HCT116 (cell line): ENCODE measurements around the gene PRDM12. TPM values are rescaled to one million over a fixed set of nuclear protein-coding genes. Genes with fewer than 3 reads are reported as not detected.

Experiments used
- ATAC-seq: fragments of 200-7000 bp; cut with Tn5 transposase; 2 replicates; pipeline ENCODE4 v1.9.1; 2020; ENCODE audit warnings: mild to moderate bottlenecking, moderate library complexity
- BruUV-seq: library from RNA; stranded (reverse); fragments of 400-500 nt; replicated peaks from 2 replicates; lab custom pipeline; 2021; lab: Mats Ljungman, UMichigan
- CTCF ChIA-PET: fragments of 300-600 bp; sonication (Branson Sonifier 250); formaldehyde crosslinking; loops from one replicate; lab custom pipeline; 2021; ENCODE audit warnings: antibody characterized with exemption; lab: Charles Lee
- POLR2A ChIA-PET: fragments of 300-600, 350-600 bp; sonication (Branson Sonifier 250); formaldehyde crosslinking; loops from one replicate; lab custom pipeline; 2021; ENCODE audit warnings: antibody characterized with exemption; lab: Charles Lee
- RAD21 ChIA-PET, 2 experiments: fragments of 300-600 bp; sonication (Branson Sonifier 250); formaldehyde crosslinking; loops; one replicate each; lab custom pipeline; 2023; ENCODE audit warnings: low total read pairs in 2 of 2; ENCODE audit not compliant: uncharacterized antibody in 2 of 2, unreplicated experiment in 2 of 2, low non-redundant PET in 1 of 2; lab: Charles Lee
- DNase-seq: peaks from one replicate; pipeline ENCODE4 v3.0.0-alpha.2; 2010; ENCODE audit warnings: low read depth, low spot score
- H2AFZ ChIP-seq: fragments of 200-600 bp; shearing (Covaris generic), sonication (generic); 2 replicates; pipeline ENCODE4 v1.6.1; 2017; ENCODE audit warnings: low read depth, mixed run types, mixed read lengths, antibody characterized with exemption, low read length; ENCODE audit not compliant: poor library complexity, severe bottlenecking
- H3K27ac ChIP-seq: 2 replicates; pipeline ENCODE4 v1.5.1; 2012; ENCODE audit warnings: low read depth, low read length
- H3K27me3 ChIP-seq: fragments of 200-600 bp; sonication (generic); 2 replicates; pipeline ENCODE4 v1.6.1; 2016; ENCODE audit warnings: mixed run types, low read length, mixed read lengths; ENCODE audit not compliant: insufficient read depth
- H3K36me3 ChIP-seq, 2 experiments: fragments of 200-500 bp in 1 of 2; fragments of 200-600 bp in 1 of 2; sonication (Bioruptor generic) in 1 of 2; sonication (generic) in 1 of 2; 2 replicates each; pipeline versions ENCODE4 v1.5.1 to v1.6.1; 2014 to 2016; ENCODE audit warnings: low read length in 2 of 2, inconsistent platforms in 1 of 2, mixed read lengths in 1 of 2, mixed run types in 1 of 2; ENCODE audit not compliant: insufficient read depth in 2 of 2, control insufficient read depth in 1 of 2
- H3K4me1 ChIP-seq, 2 experiments: fragments of 200-600 bp in 1 of 2; sonication (generic) in 1 of 2; 2 replicates each; pipeline versions ENCODE4 v1.5.1 to v1.6.1; 2012 to 2017; ENCODE audit warnings: low read length in 2 of 2, inconsistent platforms in 1 of 2, mild to moderate bottlenecking in 1 of 2, mixed read lengths in 1 of 2, mixed run types in 1 of 2, moderate library complexity in 1 of 2; ENCODE audit not compliant: insufficient read depth in 2 of 2, control insufficient read depth in 1 of 2
- H3K4me2 ChIP-seq: fragments of 200-600 bp; sonication (generic); 2 replicates; pipeline ENCODE4 v1.6.1; 2017; ENCODE audit warnings: mixed run types, low read length, mixed read lengths
- H3K4me3 ChIP-seq, 2 experiments: fragments of 200-600 bp in 1 of 2; sonication (generic) in 1 of 2; replicated peaks in 1 of 2; 2 replicates each; pipeline ENCODE4 v1.5.1; 2011 to 2016; ENCODE audit warnings: low read length in 2 of 2, control low read depth in 1 of 2, low read depth in 1 of 2, mild to moderate bottlenecking in 1 of 2, mixed read lengths in 1 of 2, mixed run types in 1 of 2
- H3K79me2 ChIP-seq: fragments of 200-600 bp; sonication (generic); 2 replicates; pipeline ENCODE4 v1.6.1; 2017; ENCODE audit warnings: mild to moderate bottlenecking, mixed run types, low read length, moderate library complexity, mixed read lengths; ENCODE audit not compliant: insufficient read depth
- H3K9ac ChIP-seq: fragments of 200-600 bp; sonication (generic); 2 replicates; pipeline ENCODE4 v1.6.1; 2016; ENCODE audit warnings: low read length, mixed read lengths
- H3K9me2 ChIP-seq: fragments of 200-600 bp; sonication (generic), shearing (Covaris generic); 2 replicates; pipeline ENCODE4 v1.6.1; 2017; ENCODE audit warnings: mixed run types, mild to moderate bottlenecking, moderate library complexity; ENCODE audit not compliant: insufficient read depth
- H3K9me3 ChIP-seq, 2 experiments: fragments of 200-500 bp in 1 of 2; fragments of 200-600 bp in 1 of 2; sonication (Bioruptor generic) in 1 of 2; sonication (generic) in 1 of 2; 2 replicates each; pipeline ENCODE4 v1.6.1; 2014 to 2017; ENCODE audit warnings: low read length in 2 of 2, mixed read lengths in 2 of 2, inconsistent platforms in 1 of 2, low read depth in 1 of 2, mild to moderate bottlenecking in 1 of 2, mixed run types in 1 of 2, moderate library complexity in 1 of 2; ENCODE audit not compliant: control insufficient read depth in 1 of 2, insufficient read depth in 1 of 2
- H4K20me1 ChIP-seq: fragments of 200-600 bp; sonication (generic), shearing (Covaris generic); 2 replicates; pipeline ENCODE4 v1.6.1; 2017; ENCODE audit warnings: mixed run types, mild to moderate bottlenecking, moderate library complexity; ENCODE audit not compliant: insufficient read depth
- CBX3 ChIP-seq: IDR thresholded peaks from 2 replicates; pipeline ENCODE4 v1.6.1; 2012; ENCODE audit warnings: low read depth
- CEBPB ChIP-seq: IDR thresholded peaks from 2 replicates; pipeline ENCODE4 v1.6.1; 2012; ENCODE audit warnings: low read depth
- EGR1 ChIP-seq: IDR thresholded peaks from 2 replicates; pipeline ENCODE4 v1.6.1; 2012; ENCODE audit warnings: low read depth
- ELF1 ChIP-seq: IDR thresholded peaks from 2 replicates; pipeline ENCODE4 v1.6.1; 2012; ENCODE audit warnings: low read depth, borderline replicate concordance
- EZH2phosphoT487 ChIP-seq: fragments of 200-600 bp; IDR thresholded peaks from 2 replicates; pipeline ENCODE4 v1.6.1; 2018; ENCODE audit warnings: antibody characterized with exemption, borderline replicate concordance
- MAX ChIP-seq: IDR thresholded peaks from 2 replicates; pipeline ENCODE4 v1.6.1; 2012
- POLR2A ChIP-seq: IDR thresholded peaks from 2 replicates; pipeline ENCODE4 v1.7.0; 2011; ENCODE audit warnings: borderline replicate concordance; ENCODE audit not compliant: insufficient read depth, insufficient read length; ENCODE audit errors: extremely low read depth
- POLR2AphosphoS5 ChIP-seq: IDR thresholded peaks from 2 replicates; pipeline ENCODE4 v1.6.1; 2011; ENCODE audit warnings: mild to moderate bottlenecking, low read depth, low read length, moderate library complexity
- SIN3A ChIP-seq: IDR thresholded peaks from 2 replicates; pipeline ENCODE4 v1.6.1; 2012; ENCODE audit warnings: low read depth
- SP1 ChIP-seq: IDR thresholded peaks from 2 replicates; pipeline ENCODE4 v1.6.1; 2012; ENCODE audit warnings: low read depth
- TCF7L2 ChIP-seq: IDR thresholded peaks from 2 replicates; pipeline ENCODE4 v1.7.0; 2011; ENCODE audit warnings: borderline replicate concordance, inconsistent platforms; ENCODE audit not compliant: insufficient read depth, insufficient read length; ENCODE audit errors: extremely low read depth
- ZFX ChIP-seq: fragments of 450-650 bp; IDR thresholded peaks from 2 replicates; pipeline ENCODE4 v1.6.1; 2017
- intact Hi-C: fragments of 100-400 bp; cut with micrococcal nuclease; formaldehyde crosslinking; loops from 2 replicates; pipeline ENCODE4 v1.10.0; 2022
- total RNA-seq: library from RNA; stranded (reverse); gene quantifications from one replicate; pipeline ENCODE4 v1.2.1, GENCODE V29; 2021; ENCODE audit not compliant: unreplicated experiment
- TF ChIP-seq, protein P1 (sequence below): IDR thresholded peaks from 2 replicates; pipeline ENCODE4 v1.6.1; 2012; ENCODE audit warnings: low read depth
- TF ChIP-seq, protein P2 (sequence below): IDR thresholded peaks from 2 replicates; pipeline ENCODE4 v1.6.1; 2011; ENCODE audit warnings: mild to moderate bottlenecking, low read length, moderate library complexity; ENCODE audit not compliant: insufficient replicate concordance; ENCODE audit errors: extremely low read depth

The PRDM12 gene
- total RNA-seq, 1 experiment from 2014 or later = 0.54 TPM

DNA sequence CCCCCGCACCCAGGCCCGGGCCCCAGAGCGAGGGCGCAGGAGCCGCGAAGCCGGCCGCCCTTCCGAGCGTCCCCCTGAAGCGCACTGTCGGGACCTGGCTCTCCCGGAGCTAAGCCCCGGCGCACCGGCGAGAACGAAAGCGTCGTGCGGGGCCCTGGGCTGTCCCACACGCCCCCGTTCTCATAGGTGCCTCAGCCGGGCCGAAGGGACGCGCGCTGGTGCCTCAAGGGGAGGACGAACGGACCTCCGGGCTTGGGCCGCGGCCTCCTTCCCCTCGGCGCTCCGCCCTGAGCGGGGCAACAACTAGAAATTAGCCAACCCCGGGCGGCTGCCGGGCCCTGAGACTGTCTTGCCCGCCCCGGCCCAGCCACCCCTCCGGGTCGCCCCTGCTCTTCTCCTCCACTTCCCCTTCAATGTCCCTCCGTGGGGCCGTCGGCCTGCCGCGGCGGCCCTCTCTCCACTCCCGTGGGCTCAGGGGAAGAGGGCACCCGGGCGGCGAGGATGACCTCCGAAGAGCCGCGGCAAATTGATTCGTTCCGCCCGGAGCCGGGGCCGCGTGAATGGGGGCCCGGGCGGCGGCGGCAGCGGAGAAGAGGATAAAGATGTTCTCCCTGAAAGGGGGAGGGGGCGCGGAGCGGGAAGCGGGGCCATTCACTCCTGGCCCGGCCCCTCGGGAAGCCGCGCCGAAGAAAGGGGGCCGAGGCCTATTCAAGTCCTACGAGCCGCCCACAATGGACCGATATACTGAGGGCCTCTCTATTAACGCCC lies 3.5 kb upstream of the PRDM12 start:
- Histone ChIP-seq H3K9me3 (no peaks in the 10 kb centered on the region), H3K27ac (no peak overlapping the region), H3K27me3 (no peaks in the 10 kb centered on the region), H3K9ac (no peak overlapping the region), H3K4me3 (no peak overlapping the region), H3K4me1 (no peaks in the 10 kb centered on the region), H3K9me2 (no peaks in the 10 kb centered on the region), H3K4me2 (no peak overlapping the region), H3K79me2 (no peaks in the 10 kb centered on the region), H3K36me3 (no peaks in the 10 kb centered on the region), H2AFZ (no peak overlapping the region), H4K20me1 (no peaks in the 10 kb centered on the region)
- TF ChIP-seq MAX (no peak), CEBPB (no peak), EZH2phosphoT487 (no peak), SIN3A (no peak), CBX3 (no peak), ZFX (no peak)
- DNase-seq = no peak
- ChIA-PET POLR2A (no interaction called here), RAD21 (no interaction called here), CTCF (no interaction called here)
- intact Hi-C loops = no loop called here
- no TSS peak for BruUV-seq
- no peak for ATAC-seq

DNA sequence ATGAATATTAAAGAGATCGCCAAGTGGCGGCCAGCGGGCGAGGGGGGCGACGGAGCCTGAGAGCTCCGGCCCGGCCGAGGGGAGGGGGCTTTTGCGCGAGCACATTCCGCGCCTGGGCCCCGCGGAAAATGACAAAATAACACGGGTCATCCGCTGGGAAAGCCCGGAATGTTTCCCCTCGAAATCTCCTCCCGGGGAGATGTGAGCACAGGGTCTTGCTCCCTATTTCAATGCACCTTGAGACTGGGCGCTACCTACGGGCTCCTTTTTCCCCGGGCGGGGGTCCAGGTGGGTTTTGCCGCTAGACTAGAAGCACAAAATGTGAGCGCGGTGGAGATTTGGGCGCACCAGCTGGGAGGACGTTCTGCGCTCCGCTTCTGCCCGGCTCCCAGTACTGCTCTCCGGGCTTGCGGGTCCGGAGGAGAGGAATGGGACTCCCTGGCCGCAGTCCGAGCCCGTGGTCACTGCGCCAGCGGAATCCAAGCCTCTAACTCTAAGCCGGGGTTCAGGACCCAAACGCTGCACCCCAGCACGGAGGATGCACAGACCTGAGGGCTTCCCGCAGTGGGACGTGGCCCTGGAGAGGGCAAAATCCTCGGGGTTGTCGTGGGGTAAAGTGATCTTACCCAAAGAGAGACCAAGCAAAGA lies 2.8 kb upstream of the PRDM12 start:
- CTCF ChIA-PET = no interaction called here
- Histone ChIP-seq H2AFZ (no peak overlapping the region), H3K4me1 (no peaks in the 10 kb centered on the region), H3K4me2 (no peak overlapping the region), H3K4me3 (no peak overlapping the region), H3K9me2 (no peaks in the 10 kb centered on the region), H3K79me2 (no peaks in the 10 kb centered on the region), H4K20me1 (no peaks in the 10 kb centered on the region), H3K9ac (no peak overlapping the region), H3K27me3 (no peaks in the 10 kb centered on the region), H3K27ac (no peak overlapping the region), H3K9me3 (no peaks in the 10 kb centered on the region), H3K36me3 (no peaks in the 10 kb centered on the region)
- no peak for TF ChIP-seq SP1
- TF ChIP-seq, protein P1, sequence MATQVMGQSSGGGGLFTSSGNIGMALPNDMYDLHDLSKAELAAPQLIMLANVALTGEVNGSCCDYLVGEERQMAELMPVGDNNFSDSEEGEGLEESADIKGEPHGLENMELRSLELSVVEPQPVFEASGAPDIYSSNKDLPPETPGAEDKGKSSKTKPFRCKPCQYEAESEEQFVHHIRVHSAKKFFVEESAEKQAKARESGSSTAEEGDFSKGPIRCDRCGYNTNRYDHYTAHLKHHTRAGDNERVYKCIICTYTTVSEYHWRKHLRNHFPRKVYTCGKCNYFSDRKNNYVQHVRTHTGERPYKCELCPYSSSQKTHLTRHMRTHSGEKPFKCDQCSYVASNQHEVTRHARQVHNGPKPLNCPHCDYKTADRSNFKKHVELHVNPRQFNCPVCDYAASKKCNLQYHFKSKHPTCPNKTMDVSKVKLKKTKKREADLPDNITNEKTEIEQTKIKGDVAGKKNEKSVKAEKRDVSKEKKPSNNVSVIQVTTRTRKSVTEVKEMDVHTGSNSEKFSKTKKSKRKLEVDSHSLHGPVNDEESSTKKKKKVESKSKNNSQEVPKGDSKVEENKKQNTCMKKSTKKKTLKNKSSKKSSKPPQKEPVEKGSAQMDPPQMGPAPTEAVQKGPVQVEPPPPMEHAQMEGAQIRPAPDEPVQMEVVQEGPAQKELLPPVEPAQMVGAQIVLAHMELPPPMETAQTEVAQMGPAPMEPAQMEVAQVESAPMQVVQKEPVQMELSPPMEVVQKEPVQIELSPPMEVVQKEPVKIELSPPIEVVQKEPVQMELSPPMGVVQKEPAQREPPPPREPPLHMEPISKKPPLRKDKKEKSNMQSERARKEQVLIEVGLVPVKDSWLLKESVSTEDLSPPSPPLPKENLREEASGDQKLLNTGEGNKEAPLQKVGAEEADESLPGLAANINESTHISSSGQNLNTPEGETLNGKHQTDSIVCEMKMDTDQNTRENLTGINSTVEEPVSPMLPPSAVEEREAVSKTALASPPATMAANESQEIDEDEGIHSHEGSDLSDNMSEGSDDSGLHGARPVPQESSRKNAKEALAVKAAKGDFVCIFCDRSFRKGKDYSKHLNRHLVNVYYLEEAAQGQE = no peak
- TF ChIP-seq ZFX = no peak
- TF ChIP-seq, protein P2, sequence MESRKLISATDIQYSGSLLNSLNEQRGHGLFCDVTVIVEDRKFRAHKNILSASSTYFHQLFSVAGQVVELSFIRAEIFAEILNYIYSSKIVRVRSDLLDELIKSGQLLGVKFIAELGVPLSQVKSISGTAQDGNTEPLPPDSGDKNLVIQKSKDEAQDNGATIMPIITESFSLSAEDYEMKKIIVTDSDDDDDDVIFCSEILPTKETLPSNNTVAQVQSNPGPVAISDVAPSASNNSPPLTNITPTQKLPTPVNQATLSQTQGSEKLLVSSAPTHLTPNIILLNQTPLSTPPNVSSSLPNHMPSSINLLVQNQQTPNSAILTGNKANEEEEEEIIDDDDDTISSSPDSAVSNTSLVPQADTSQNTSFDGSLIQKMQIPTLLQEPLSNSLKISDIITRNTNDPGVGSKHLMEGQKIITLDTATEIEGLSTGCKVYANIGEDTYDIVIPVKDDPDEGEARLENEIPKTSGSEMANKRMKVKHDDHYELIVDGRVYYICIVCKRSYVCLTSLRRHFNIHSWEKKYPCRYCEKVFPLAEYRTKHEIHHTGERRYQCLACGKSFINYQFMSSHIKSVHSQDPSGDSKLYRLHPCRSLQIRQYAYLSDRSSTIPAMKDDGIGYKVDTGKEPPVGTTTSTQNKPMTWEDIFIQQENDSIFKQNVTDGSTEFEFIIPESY = no peak
- no peak for TF ChIP-seq CBX3
- no peak for TF ChIP-seq ELF1
- no peak for TF ChIP-seq EGR1
- TF ChIP-seq POLR2A = no peak
- TF ChIP-seq TCF7L2 = no peak
- no peak for TF ChIP-seq POLR2AphosphoS5
- intact Hi-C loops = no loop called here
- no peak for DNase-seq
- BruUV-seq = no TSS peak
- no peak for ATAC-seq
- POLR2A ChIA-PET = no interaction called here
- RAD21 ChIA-PET = no interaction called here
